OCI-LY1 (cell line): ENCODE results near the gene GDF9.
"Not testable (repeated sequence)": the region's sequence is repeated elsewhere in the genome, so short reads cannot be mapped to it uniquely, and the experiment has no call there.

Source experiments
- H2AFZ ChIP-seq: fragments of 200-600 bp; sonication (generic), shearing (Covaris generic); 2 replicates; pipeline ENCODE4 v1.6.0; 2014; ENCODE audit warnings: antibody characterized with exemption, mild to moderate bottlenecking, low read length
- H3F3A ChIP-seq: fragments of 200-600 bp; sonication (generic), shearing (Covaris generic); 2 replicates; pipeline ENCODE4 v1.6.0; 2014; ENCODE audit warnings: mild to moderate bottlenecking, antibody characterized with exemption, low read length, moderate library complexity; ENCODE audit not compliant: insufficient read depth
- H3K27ac ChIP-seq: fragments of 200-600 bp; sonication (generic); 2 replicates; pipeline ENCODE4 v1.5.1; 2014; ENCODE audit warnings: low read length, mixed run types, mild to moderate bottlenecking, low read depth; ENCODE audit not compliant: poor library complexity, severe bottlenecking
- H3K27me3 ChIP-seq: fragments of 200-600 bp; sonication (generic); 2 replicates; pipeline ENCODE4 v1.6.0; 2014; ENCODE audit warnings: antibody characterized with exemption, mild to moderate bottlenecking, low read length, moderate library complexity; ENCODE audit not compliant: insufficient read depth
- H3K36me3 ChIP-seq: fragments of 200-600 bp; sonication (generic); 2 replicates; pipeline ENCODE4 v1.6.1; 2014; ENCODE audit warnings: mild to moderate bottlenecking, antibody characterized with exemption, low read length, moderate library complexity, mixed read lengths; ENCODE audit not compliant: insufficient read depth
- H3K4me1 ChIP-seq: fragments of 200-600 bp; sonication (generic); 2 replicates; pipeline ENCODE4 v1.5.1; 2014; ENCODE audit warnings: mild to moderate bottlenecking, low read length, moderate library complexity; ENCODE audit not compliant: insufficient read depth, severe bottlenecking
- H3K4me2 ChIP-seq: fragments of 200-600 bp; sonication (generic), shearing (Covaris generic); 2 replicates; pipeline ENCODE4 v1.6.1; 2014; ENCODE audit warnings: low read length
- H3K4me3 ChIP-seq: fragments of 200-600 bp; sonication (generic); 2 replicates; pipeline ENCODE4 v1.5.1; 2014; ENCODE audit warnings: low read length, low read depth, mild to moderate bottlenecking, mixed read lengths; ENCODE audit not compliant: poor library complexity, severe bottlenecking
- H3K79me2 ChIP-seq: fragments of 200-600 bp; shearing (Covaris generic); 2 replicates; pipeline ENCODE4 v1.6.1; 2016; ENCODE audit warnings: mixed run types, low read length, mixed read lengths; ENCODE audit not compliant: insufficient read depth
- H3K9ac ChIP-seq: fragments of 200-600 bp; sonication (generic), shearing (Covaris generic); 2 replicates; pipeline ENCODE4 v1.6.1; 2014; ENCODE audit warnings: mild to moderate bottlenecking, low read length, mixed read lengths
- H3K9me2 ChIP-seq: fragments of 200-600 bp; sonication (generic), shearing (Covaris generic); 2 replicates; pipeline ENCODE4 v1.6.1; 2014; ENCODE audit warnings: low read depth, mild to moderate bottlenecking, low read length, mixed read lengths
- H3K9me3 ChIP-seq: fragments of 200-600 bp; shearing (Covaris generic); 2 replicates; pipeline ENCODE4 v1.6.1; 2014; ENCODE audit warnings: low read length, mixed read lengths
- H4K20me1 ChIP-seq: fragments of 200-600 bp; sonication (generic), shearing (Covaris generic); 2 replicates; pipeline ENCODE4 v1.6.0; 2016; ENCODE audit warnings: mild to moderate bottlenecking, low read length; ENCODE audit not compliant: insufficient read depth
- CTCF ChIP-seq: fragments of 200-600 bp; sonication (generic), shearing (Covaris generic); IDR thresholded peaks from 2 replicates; pipeline ENCODE4 v1.5.1; 2017; ENCODE audit warnings: mild to moderate bottlenecking, antibody characterized with exemption, low read length, moderate library complexity, mixed read lengths
- EZH2 ChIP-seq: fragments of 200-600 bp; sonication (generic), shearing (Covaris generic); IDR thresholded peaks from 2 replicates; pipeline ENCODE4 v1.8.0; 2017; ENCODE audit warnings: borderline replicate concordance, mixed run types, mild to moderate bottlenecking, antibody characterized with exemption, low read length, moderate library complexity, mixed read lengths

GDF9 gene

GRCh38 chr5:132860742-132861141 lies 5.5 kb downstream of the GDF9 start:
- TF ChIP-seq CTCF (no peak), EZH2 (no peak)
- Histone ChIP-seq H3K27ac (no peak overlapping the region), H3K9ac (no peak overlapping the region), H3K79me2 (no peaks in the 10 kb centered on the region), H3K36me3 (no peaks in the 10 kb centered on the region), H3F3A (no peaks in the 10 kb centered on the region), H3K4me1 (peaks cover 4% of the 10 kb centered on the region), H3K4me3 (no peak overlapping the region), H3K4me2 (no peak overlapping the region), H3K9me3 (no peaks in the 10 kb centered on the region), H3K9me2 (no peaks in the 10 kb centered on the region), H2AFZ (no peak overlapping the region), H3K27me3 (no peaks in the 10 kb centered on the region; the same call in 1 of the 2 replicates), H4K20me1 (no peaks in the 10 kb centered on the region)

DNA sequence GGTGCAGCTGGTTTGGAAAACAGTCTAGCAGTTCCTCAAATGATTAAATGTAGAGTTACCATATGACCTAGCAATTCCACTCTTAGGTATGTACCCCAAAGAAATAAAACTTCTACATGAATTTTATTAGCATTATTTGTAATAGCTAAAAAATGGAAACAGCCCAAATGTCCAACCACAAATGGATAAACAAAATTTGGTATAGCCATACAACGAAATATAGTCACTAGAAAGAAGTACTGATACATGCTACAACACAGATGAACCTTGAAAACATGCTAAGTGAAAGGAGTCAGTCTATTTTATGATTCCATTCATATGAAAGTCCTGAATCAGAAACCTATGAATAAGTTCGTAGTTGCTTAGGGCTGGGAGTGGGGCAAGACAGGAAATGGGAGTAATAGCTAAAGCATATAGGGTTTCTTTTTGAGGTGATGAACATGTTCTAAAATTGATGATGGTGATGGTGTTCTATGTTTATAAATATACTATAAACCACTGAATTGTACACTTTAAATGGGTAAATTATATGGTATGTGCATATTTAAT lies 6.3 kb downstream of the GDF9 start:
- no peak overlapping the region for H3K4me2 ChIP-seq
- no peaks in the 10 kb centered on the region for H3K9me3 ChIP-seq
- no peaks in the 10 kb centered on the region for H3K79me2 ChIP-seq
- no peaks in the 10 kb centered on the region for H3K9me2 ChIP-seq
- H3K9ac ChIP-seq: no peak overlapping the region
- no peaks in the 10 kb centered on the region for H3K36me3 ChIP-seq
- H3K4me3 ChIP-seq: no peak overlapping the region
- no peaks in the 10 kb centered on the region; the same call in 1 of the 2 replicates for H3K27me3 ChIP-seq
- H2AFZ ChIP-seq: no peak overlapping the region
- no peaks in the 10 kb centered on the region for H3F3A ChIP-seq
- H4K20me1 ChIP-seq: no peaks in the 10 kb centered on the region
- TF ChIP-seq CTCF: no peak
- TF ChIP-seq EZH2: no peak
- no peaks in the 10 kb centered on the region for H3K4me1 ChIP-seq
- no peak overlapping the region for H3K27ac ChIP-seq

DNA sequence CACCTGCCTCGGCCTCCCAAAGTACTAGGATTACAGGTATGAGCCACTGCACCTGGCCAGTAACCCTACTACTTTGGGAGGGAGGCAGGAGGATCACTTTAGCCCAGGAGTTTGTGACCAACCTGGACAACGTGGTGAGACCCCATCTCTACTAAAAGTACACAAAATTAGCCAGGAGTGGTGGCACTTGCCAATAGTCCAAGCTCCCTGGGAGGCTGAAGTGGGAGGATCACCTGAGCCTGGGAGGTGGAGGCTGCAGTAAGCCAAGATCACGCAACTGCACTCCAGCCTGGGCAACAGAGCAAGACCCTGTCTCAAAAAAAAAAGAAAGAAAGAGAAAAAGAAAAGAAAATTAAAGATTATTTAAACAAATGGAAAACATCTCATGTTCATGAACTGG lies 10.3 kb downstream of the GDF9 start:
- H3K4me1 ChIP-seq: no peaks in the 10 kb centered on the region
- no peak overlapping the region for H3K4me3 ChIP-seq
- no peaks in the 10 kb centered on the region; the same call in 1 of the 2 replicates for H3K27me3 ChIP-seq
- no peak overlapping the region for H3K9ac ChIP-seq
- H3K9me2 ChIP-seq: no peaks in the 10 kb centered on the region
- H3K4me2 ChIP-seq: no peak overlapping the region
- H3K79me2 ChIP-seq: no peaks in the 10 kb centered on the region
- no peaks in the 10 kb centered on the region for H3K9me3 ChIP-seq
- no peaks in the 10 kb centered on the region for H4K20me1 ChIP-seq
- H2AFZ ChIP-seq: no peak overlapping the region
- no peaks in the 10 kb centered on the region for H3K36me3 ChIP-seq
- H3F3A ChIP-seq: no peaks in the 10 kb centered on the region
- TF ChIP-seq CTCF (no peak), EZH2 (no peak)
- no peak overlapping the region for H3K27ac ChIP-seq

- not testable (repeated sequence) for H3K9ac ChIP-seq, H3K4me2 ChIP-seq, H3F3A ChIP-seq, H3K4me1 ChIP-seq, H3K9me3 ChIP-seq, H3K4me3 ChIP-seq, H3K27me3 ChIP-seq, H4K20me1 ChIP-seq, H3K9me2 ChIP-seq, H3K27ac ChIP-seq, H2AFZ ChIP-seq, H3K36me3 ChIP-seq, H3K79me2 ChIP-seq
Observed at GRCh38 chr5:132854992-132855391, 11.3 kb downstream of the GDF9 start.
